Measurements from ENCODE around the gene TMED5. TPM values are rescaled to one million over a fixed set of nuclear protein-coding genes. Genes with fewer than 3 reads are reported as not detected.
A peak's percentile ranks its signal among the peaks of the same experiment; 100 is the strongest.
"Not testable (repeated sequence)": the region's sequence is repeated elsewhere in the genome, so short reads cannot be mapped to it uniquely, and the experiment has no call there.

TMED5 gene
- 10 to 100 TPM; 76.7 to 99.9 (median 77.9) TPM for polyA plus RNA-seq (ENCODE audit: insufficient read length in 3 of 3)
- long read RNA-seq, donor 1, full-length matches to known transcripts: 29 of 29 reads
- long read RNA-seq, donor 1, partial matches to known transcripts: 0 of 29 reads
- long read RNA-seq, donor 1, other reads (novel, unspliced or antisense): 0 of 29 reads
- long read RNA-seq, donor 2, full-length matches to known transcripts: 37 of 42 reads
- long read RNA-seq, donor 2, partial matches to known transcripts: 5 of 42 reads
- long read RNA-seq, donor 2, other reads (novel, unspliced or antisense): 0 of 42 reads
- long read RNA-seq, donor 3, full-length matches to known transcripts: 27 of 27 reads
- long read RNA-seq, donor 3, partial matches to known transcripts: 0 of 27 reads
- long read RNA-seq, donor 3, other reads (novel, unspliced or antisense): 0 of 27 reads
- long read RNA-seq, donor 4, full-length matches to known transcripts: 40 of 40 reads
- long read RNA-seq, donor 4, partial matches to known transcripts: 0 of 40 reads
- long read RNA-seq, donor 4, other reads (novel, unspliced or antisense): 0 of 40 reads
- long read RNA-seq, donor 5, full-length matches to known transcripts: 24 of 24 reads
- long read RNA-seq, donor 5, partial matches to known transcripts: 0 of 24 reads
- long read RNA-seq, donor 5, other reads (novel, unspliced or antisense): 0 of 24 reads
- long read RNA-seq, donor 6, full-length matches to known transcripts: 45 of 45 reads
- long read RNA-seq, donor 6, partial matches to known transcripts: 0 of 45 reads
- long read RNA-seq, donor 6, other reads (novel, unspliced or antisense): 0 of 45 reads
- long read RNA-seq, donor 7, full-length matches to known transcripts: 37 of 37 reads
- long read RNA-seq, donor 7, partial matches to known transcripts: 0 of 37 reads
- long read RNA-seq, donor 7, other reads (novel, unspliced or antisense): 0 of 37 reads
- long read RNA-seq, donor 8, full-length matches to known transcripts: 6 of 6 reads
- long read RNA-seq, donor 8, partial matches to known transcripts: 0 of 6 reads
- long read RNA-seq, donor 8, other reads (novel, unspliced or antisense): 0 of 6 reads
- long read RNA-seq, donor 9, full-length matches to known transcripts: 40 of 40 reads
- long read RNA-seq, donor 9, partial matches to known transcripts: 0 of 40 reads
- long read RNA-seq, donor 9, other reads (novel, unspliced or antisense): 0 of 40 reads
- long read RNA-seq, donor 10, full-length matches to known transcripts: 32 of 37 reads
- long read RNA-seq, donor 10, partial matches to known transcripts: 5 of 37 reads
- long read RNA-seq, donor 10, other reads (novel, unspliced or antisense): 0 of 37 reads
- long read RNA-seq, donor 11, full-length matches to known transcripts: 32 of 32 reads
- long read RNA-seq, donor 11, partial matches to known transcripts: 0 of 32 reads
- long read RNA-seq, donor 11, other reads (novel, unspliced or antisense): 0 of 32 reads
- long read RNA-seq, donor 12, full-length matches to known transcripts: 68 of 68 reads
- long read RNA-seq, donor 12, partial matches to known transcripts: 0 of 68 reads
- long read RNA-seq, donor 12, other reads (novel, unspliced or antisense): 0 of 68 reads
- long read RNA-seq, donor 13, full-length matches to known transcripts: 17 of 17 reads
- long read RNA-seq, donor 13, partial matches to known transcripts: 0 of 17 reads
- long read RNA-seq, donor 13, other reads (novel, unspliced or antisense): 0 of 17 reads
- long read RNA-seq, donor 14: 0 reads
- long read RNA-seq, donor 15, full-length matches to known transcripts: 39 of 47 reads
- long read RNA-seq, donor 15, partial matches to known transcripts: 8 of 47 reads
- long read RNA-seq, donor 15, other reads (novel, unspliced or antisense): 0 of 47 reads
- long read RNA-seq, donor 16, full-length matches to known transcripts: 38 of 38 reads
- long read RNA-seq, donor 16, partial matches to known transcripts: 0 of 38 reads
- long read RNA-seq, donor 16, other reads (novel, unspliced or antisense): 0 of 38 reads

GRCh38 chr1:93179886-93180722 is at the start of gene TMED5:
TSS of gene TMED5 (minus strand) at chr1:93180413. CDS start at chr1:93180242, 171 bp downstream.
- peak; percentile 99 for DNase-seq

GRCh38 chr1:93223023-93223675 is 42.9 kb upstream of the TMED5 start:
- DNase-seq: no peak

DNA sequence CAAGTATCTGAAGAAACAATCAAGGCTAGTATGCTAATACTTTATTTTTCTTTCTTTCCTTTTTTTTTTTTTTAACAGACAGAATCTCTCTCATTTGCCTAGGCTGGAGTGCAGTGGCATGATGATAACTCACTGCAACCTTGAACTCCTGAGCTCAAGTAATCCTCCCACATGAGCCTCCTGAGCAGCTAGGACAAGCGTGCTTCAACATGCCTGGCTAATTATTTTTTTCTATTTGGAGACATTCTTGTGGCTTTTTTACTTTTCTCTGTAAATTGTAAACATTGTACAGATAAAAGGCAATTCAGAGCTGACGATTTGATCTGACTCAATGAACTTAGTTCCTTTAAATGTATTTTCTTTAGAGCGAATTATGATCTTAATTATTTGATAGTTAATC is 41.7 kb upstream of the TMED5 start:
- DNase-seq: no peak

DNA sequence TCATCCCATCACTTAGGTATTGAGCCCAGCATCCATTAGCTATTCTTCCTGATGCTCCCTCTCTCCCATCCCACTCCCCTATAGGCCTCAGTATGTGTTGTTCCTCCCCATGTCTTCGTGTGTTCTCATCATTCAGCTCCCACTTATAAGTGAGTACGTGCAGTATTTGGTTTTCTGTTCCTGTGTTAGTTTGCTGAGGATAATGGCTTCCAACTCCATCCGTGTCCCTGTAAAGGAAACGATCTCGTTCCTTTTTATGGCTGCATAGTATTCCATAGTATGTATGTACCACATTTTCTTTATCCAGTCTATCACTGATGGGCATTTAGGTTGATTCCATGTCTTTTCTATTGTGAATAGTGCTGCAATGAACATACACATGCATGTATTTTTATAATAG is 40.5 kb upstream of the TMED5 start:
- not testable (repeated sequence) for DNase-seq

GRCh38 chr1:93219443-93219842 is 39.2 kb upstream of the TMED5 start:
- DNase-seq: no peak

- no peak for DNase-seq
These were observed 35.1 kb upstream of the TMED5 start for GRCh38 chr1:93215322-93215721.

DNA sequence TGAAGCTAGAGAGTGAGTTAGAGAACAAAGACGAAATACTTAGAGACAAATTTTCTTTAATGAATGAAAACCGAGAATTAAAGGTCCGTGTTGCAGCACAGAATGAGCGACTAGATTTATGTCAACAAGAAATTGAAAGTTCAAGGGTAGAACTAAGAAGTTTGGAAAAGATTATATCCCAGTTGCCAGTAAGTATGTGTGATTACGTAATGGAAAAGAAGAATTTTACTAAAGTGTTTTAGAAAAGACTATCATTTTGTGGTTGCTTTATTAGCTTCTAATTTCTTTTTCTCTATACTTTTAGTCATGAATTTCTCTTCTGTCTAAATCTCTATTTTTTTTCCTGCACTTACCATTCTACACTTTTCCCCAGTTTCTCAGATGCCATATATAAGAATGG is 27.0 kb upstream of the TMED5 start:
- no peak for DNase-seq

- DNase-seq: no peak
These were observed 26.3 kb upstream of the TMED5 start for GRCh38 chr1:93206567-93206954.

GRCh38 chr1:93205892-93206566 is 25.8 kb upstream of the TMED5 start:
- DNase-seq: no peak

- DNase-seq: no peak
These were observed 20.5 kb upstream of the TMED5 start for GRCh38 chr1:93200714-93201113.

GRCh38 chr1:93200086-93200620 is 19.9 kb upstream of the TMED5 start:
- no peak for DNase-seq

- DNase-seq: no peak
These were observed 18.9 kb upstream of the TMED5 start for GRCh38 chr1:93199150-93199549.

GRCh38 chr1:93196591-93196990 is 16.4 kb upstream of the TMED5 start:
- DNase-seq: no peak

- no peak for DNase-seq
These were observed 14.2 kb upstream of the TMED5 start for GRCh38 chr1:93194231-93194990.

DNA sequence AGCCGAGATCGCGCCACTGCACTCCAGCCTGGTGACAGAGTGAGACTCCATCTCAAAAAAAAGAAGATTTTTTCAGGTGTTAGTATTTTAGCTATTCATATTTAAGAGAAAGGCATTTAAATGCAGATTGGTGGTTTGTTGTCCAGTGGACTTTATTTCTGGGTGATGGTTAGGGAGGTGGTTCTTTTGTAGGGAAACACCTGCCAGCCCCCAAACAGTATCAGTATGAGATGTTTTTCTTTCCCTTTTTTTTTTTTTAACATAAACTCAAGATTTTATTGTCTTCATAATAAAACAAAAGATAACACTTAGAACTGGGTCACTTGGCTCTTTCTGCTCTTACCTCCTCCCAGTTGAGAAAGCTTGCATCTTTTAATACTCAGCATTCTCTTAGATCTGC is 10.2 kb upstream of the TMED5 start:
- no peak for DNase-seq

GRCh38 chr1:93186667-93187066 is 6.5 kb upstream of the TMED5 start:
- no peak for DNase-seq
